ENCODE data around the gene SLC25A27. TPM values are rescaled to one million over a fixed set of nuclear protein-coding genes. Genes with fewer than 3 reads are reported as not detected.

Gene SLC25A27
- total and polyA plus RNA-seq, 2 of the 4 experiments (the other 2 are of a cell fraction) = 1.3 TPM; not detected in 1

GRCh38 chr6:46687619-46688097 is 34.9 kb downstream of the SLC25A27 start, which contains the start of gene TDRD6:
TDRD6 (plus strand) TSS chr6:46687885; CDS start chr6:46688129, 244 bp downstream.
- Histone ChIP-seq H3K9ac (ENCODE audit: low read depth, low read length) (no peak within 1 kb of the TSS), H3K4me3 (ENCODE audit: insufficient read depth, low read depth, low read length) (no peak within 1 kb of the TSS), H3K27me3 (ENCODE audit: control insufficient read depth, insufficient read depth, low read length) (no peaks in the 10 kb centered on the region), H3K23ac (ENCODE audit: low read depth, low read length) (no peak within 1 kb of the TSS), H2AK9ac (replicated peaks; ENCODE audit: low read depth, low read length, poor library complexity) (no peak within 1 kb of the TSS), H3K4ac (ENCODE audit: low read depth, low read length) (no peak within 1 kb of the TSS), H3K79me1 (ENCODE audit: low read depth in 1 of 2, low read length in 2 of 2) (no peaks in the 10 kb centered on the region), H2AFZ (replicated peaks; ENCODE audit: low read length, poor library complexity) (no peak within 1 kb of the TSS), H3K18ac (ENCODE audit: low read depth, low read length) (no peak within 1 kb of the TSS), H2BK20ac (ENCODE audit: low read depth, low read length) (no peak within 1 kb of the TSS), H4K91ac (ENCODE audit: insufficient read depth, low read depth, low read length) (no peak within 1 kb of the TSS), H2BK15ac (ENCODE audit: low read depth, low read length) (no peak within 1 kb of the TSS), H3K9me1 (ENCODE audit: insufficient read depth, low read length) (no peaks in the 10 kb centered on the region), H2BK120ac (ENCODE audit: low read depth, low read length) (no peak within 1 kb of the TSS), H4K8ac (ENCODE audit: low read depth in 2 of 2, low read length in 2 of 2) (no peak within 1 kb of the TSS), H3K14ac (replicated peaks; ENCODE audit: low read depth, low read length) (no peak within 1 kb of the TSS), H3K27ac (ENCODE audit: insufficient read depth, low read length) (no peak within 1 kb of the TSS), H3K36me3 (ENCODE audit: control insufficient read depth, insufficient read depth, low read length) (no peaks in the 10 kb centered on the region), H2AK5ac (ENCODE audit: low read depth, low read length) (no peak within 1 kb of the TSS), H2BK5ac (ENCODE audit: low read depth, low read length, poor library complexity, severe bottlenecking) (no peak within 1 kb of the TSS), H3K9me3 (ENCODE audit: control insufficient read depth, insufficient read depth, low read length) (no peaks in the 10 kb centered on the region), H3K56ac (ENCODE audit: extremely low read depth, insufficient read depth, low read length) (no peak within 1 kb of the TSS), H4K20me1 (ENCODE audit: insufficient read depth, low read length) (no peaks in the 10 kb centered on the region), H3K4me2 (ENCODE audit: low read depth, low read length) (no peak within 1 kb of the TSS), H4K5ac (ENCODE audit: low read depth, low read length) (no peak within 1 kb of the TSS), H3K4me1 (ENCODE audit: control insufficient read depth, insufficient read depth, low read length) (no peaks in the 10 kb centered on the region)
- TF ChIP-seq CHD1 (IDR thresholded peaks at IDR 0.05; ENCODE audit: low read depth, low read length) = no peak
- no peak for TF ChIP-seq RFX5 (IDR thresholded peaks at IDR 0.05; ENCODE audit: low read depth, low read length)
- TF ChIP-seq POLR2A (IDR thresholded peaks at IDR 0.05; ENCODE audit: low read depth, low read length) = no peak
- POLR2A ChIA-PET (ENCODE audit: unreplicated experiment) = no interaction called here
- dilution Hi-C loops (cut with HindIII; ENCODE audit: low sequenced_read_pairs, unreplicated experiment) (no loop called here), in situ Hi-C loops (cut with MboI; ENCODE audit: low sequenced_read_pairs) (no loop called here), intact Hi-C loops (cut with micrococcal nuclease) (no loop called here)
- BruUV-seq (replicated peaks) = no TSS peak
- 89% methylated on average over 15 of the region's 41 CpGs; no CpG with 5 or more reads in 1 of the 2 experiments for WGBS, 2 experiments (ENCODE audit: extremely low coverage in 2 of 2, insufficient read length in 1 of 2)
- CTCF ChIA-PET = no interaction called here
- ATAC-seq (ENCODE audit: low read depth) (no peak), DNase-seq (no peak)

Measured in IMR-90 (cell line).